Measurements from ENCODE around the gene LYRM2.

LYRM2 gene

GRCh38 chr6:89555031-89555430 lies 83.5 kb downstream of the LYRM2 start:
- DNase-seq (ENCODE audit: low spot score) = no peak

GRCh38 chr6:89554106-89554505 lies 84.4 kb downstream of the LYRM2 start:
- DNase-seq (ENCODE audit: low spot score) = no peak

GRCh38 chr6:89553431-89553830 lies 85.1 kb downstream of the LYRM2 start:
- no peak for DNase-seq (ENCODE audit: low spot score)

GRCh38 chr6:89547281-89547680 lies 91.3 kb downstream of the LYRM2 start:
- no peak for DNase-seq (ENCODE audit: low spot score)

- no peak for DNase-seq (ENCODE audit: low spot score)
These were observed 95.7 kb downstream of the LYRM2 start for GRCh38 chr6:89542866-89543265.

- DNase-seq (ENCODE audit: low spot score) = no peak
These were observed 96.3 kb downstream of the LYRM2 start for GRCh38 chr6:89542081-89542857.

- DNase-seq (ENCODE audit: low spot score) = no peak
These were observed 98.8 kb downstream of the LYRM2 start for GRCh38 chr6:89539779-89540178.

GRCh38 chr6:89536231-89536630 lies 102.3 kb downstream of the LYRM2 start:
- no peak for DNase-seq (ENCODE audit: low spot score)

GRCh38 chr6:89530982-89531381 lies 107.6 kb downstream of the LYRM2 start:
- no peak for DNase-seq (ENCODE audit: low spot score)

- DNase-seq (ENCODE audit: low spot score) = peak; percentile 5
These were observed 109.7 kb downstream of the LYRM2 start for GRCh38 chr6:89528866-89529265.

GRCh38 chr6:89527634-89528033 lies 110.9 kb downstream of the LYRM2 start:
- no peak for DNase-seq (ENCODE audit: low spot score)

GRCh38 chr6:89526563-89526869 lies 112.0 kb downstream of the LYRM2 start:
- no peak for DNase-seq (ENCODE audit: low spot score)

GRCh38 chr6:89525786-89526562 lies 112.6 kb downstream of the LYRM2 start:
- no peak for DNase-seq (ENCODE audit: low spot score)

GRCh38 chr6:89522778-89523177 lies 115.8 kb downstream of the LYRM2 start:
- no peak for DNase-seq (ENCODE audit: low spot score)

GRCh38 chr6:89520736-89521135 lies 117.8 kb downstream of the LYRM2 start:
- no peak for DNase-seq (ENCODE audit: low spot score)

- no peak for DNase-seq (ENCODE audit: low spot score)
These were observed 120.0 kb downstream of the LYRM2 start for GRCh38 chr6:89518352-89519055.
